ENCODE data around the gene BEGAIN.
"Not testable (repeated sequence)": the region's sequence is repeated elsewhere in the genome, so short reads cannot be mapped to it uniquely, and the experiment has no call there.

BEGAIN gene

DNA sequence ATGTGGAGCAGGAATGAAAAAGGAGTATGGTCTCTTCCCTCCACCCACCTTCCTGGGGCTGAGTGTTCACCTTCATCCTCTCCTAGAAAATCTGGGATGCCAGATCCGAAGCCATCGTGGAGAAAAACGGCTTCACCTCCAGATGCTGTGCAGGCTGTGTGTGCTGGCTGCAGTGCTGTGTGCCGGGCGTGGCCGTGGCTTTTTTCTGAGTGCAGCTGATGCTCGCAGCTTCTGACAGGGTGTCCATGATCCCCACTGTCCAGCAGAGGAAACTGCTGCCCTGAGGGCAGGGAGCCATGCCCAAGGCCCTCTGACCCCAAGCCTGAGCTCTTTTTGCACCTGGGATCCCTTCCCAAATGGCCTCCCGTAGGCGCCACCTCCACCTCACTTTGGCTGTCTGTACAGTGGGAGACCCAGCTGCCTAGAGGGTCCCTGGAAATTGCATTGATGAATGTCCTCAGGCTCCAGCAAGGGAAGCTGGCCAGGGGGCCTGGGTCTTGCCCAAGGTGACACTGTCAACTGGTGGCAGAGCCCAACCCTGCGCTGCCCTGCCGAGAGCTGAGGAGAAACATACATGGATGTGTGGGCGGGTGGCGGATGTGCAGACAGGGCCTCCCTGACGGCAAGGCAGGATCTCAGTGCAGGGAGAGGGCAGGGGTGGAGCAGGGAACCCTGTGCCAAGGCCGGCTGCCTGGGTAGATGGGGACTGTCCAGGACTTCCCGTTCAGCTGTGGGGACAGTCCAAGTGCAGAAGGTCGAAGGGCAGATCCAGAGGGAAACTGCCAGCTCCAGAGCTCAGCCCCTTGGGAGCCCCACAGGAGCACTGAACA, 53.3 kb downstream of the BEGAIN start:
- DNase-seq: no peak

DNA sequence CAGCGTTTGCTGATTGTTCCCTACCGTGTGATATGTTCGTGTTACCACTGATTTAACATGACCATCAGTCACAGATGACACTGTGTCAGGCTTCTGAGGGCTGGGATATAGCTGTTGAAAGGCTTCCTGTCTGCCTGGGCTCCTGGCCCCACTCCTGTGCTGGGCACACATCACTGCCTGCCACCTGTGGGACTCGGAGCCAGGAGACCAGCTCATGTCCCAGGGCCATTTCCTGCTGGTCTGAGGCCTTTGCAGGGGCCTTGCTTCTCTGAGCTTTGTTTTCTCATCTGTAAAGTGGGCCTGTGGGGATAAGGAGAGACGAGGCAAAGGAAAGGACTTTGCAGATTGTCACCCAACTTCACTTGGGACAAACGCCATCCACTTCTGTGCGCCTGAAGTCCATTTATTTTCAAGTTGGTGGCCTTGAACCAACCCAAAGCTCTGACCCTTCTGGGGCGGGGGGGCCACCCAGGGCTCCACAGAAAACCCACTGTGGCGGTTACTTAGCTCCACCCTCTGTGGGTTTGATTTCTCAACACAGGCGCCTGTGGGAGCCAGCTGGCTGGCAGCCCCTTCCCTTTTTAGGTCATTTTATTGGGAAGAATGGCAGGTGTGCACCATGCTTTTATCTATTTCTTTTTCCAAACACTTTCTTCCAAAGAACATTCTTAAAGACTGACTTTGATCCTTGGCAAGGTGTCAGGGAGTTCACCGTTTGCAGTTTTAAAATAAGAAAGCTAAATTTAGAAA, 54.1 kb downstream of the BEGAIN start:
- no peak for DNase-seq

GRCh38 chr14:100532154-100532861, 54.9 kb downstream of the BEGAIN start:
- DNase-seq: no peak

GRCh38 chr14:100531152-100532121, 55.8 kb downstream of the BEGAIN start:
- no peak for DNase-seq

DNA sequence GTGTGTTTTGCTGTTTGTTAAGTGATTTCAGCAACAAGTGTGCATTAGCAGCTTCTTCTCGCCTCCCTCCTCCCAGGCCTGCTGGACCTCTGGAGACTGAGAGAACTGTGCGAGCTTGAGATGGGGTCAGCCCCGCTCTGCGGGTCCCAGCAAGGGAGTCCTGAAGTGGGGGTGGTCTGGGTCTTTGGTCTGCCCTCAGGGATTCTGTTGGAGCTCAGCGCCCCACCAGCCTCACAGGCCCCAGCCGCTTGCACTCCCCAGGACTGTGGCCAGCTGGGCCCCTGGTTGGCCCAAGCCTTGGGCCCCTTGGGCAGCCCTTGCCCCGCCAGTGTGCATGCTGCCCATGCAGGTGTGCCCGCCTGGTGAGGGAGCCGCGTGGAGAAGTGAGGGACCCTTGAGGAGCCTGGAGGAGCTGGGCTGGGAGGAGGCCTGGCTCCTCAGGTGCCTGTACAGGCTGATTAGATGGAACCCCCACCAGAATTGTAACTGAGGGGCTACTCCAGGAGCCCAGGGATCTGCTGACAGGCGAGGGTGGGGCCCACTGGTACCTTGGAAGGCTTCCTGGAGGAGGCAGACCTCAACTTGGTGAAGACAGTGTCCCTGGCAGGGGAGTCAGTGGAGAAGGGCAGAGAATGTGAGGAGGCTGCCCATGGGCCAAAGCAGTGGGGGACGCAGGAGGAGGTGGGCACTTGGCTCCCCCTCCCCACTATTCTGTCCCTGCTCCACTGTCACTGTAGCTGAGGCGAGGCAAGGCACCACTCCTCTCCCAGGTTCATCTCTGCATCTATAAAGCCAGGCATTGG, 56.7 kb downstream of the BEGAIN start:
- no peak for DNase-seq

DNA sequence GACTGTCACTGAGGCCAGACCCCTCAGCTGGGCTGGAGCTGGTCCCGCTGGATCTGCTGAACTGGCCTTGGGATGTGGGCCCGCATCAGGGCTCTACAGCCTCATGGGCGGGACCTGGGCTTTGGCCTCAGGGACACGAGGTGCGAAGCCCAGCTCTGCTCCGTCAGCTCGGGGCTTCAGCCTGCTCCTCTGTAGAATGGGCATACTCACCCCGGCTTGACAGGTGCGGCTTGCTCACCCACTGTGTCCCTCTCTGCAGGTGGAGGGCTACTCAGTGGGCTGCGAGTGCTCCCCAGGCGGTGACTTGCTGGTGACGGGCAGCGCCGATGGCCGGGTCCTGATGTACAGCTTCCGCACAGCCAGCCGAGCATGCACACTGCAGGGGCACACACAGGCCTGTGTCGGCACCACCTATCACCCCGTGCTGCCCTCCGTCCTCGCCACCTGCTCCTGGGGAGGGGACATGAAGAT, 57.6 kb downstream of the BEGAIN start:
- no peak for DNase-seq

DNA sequence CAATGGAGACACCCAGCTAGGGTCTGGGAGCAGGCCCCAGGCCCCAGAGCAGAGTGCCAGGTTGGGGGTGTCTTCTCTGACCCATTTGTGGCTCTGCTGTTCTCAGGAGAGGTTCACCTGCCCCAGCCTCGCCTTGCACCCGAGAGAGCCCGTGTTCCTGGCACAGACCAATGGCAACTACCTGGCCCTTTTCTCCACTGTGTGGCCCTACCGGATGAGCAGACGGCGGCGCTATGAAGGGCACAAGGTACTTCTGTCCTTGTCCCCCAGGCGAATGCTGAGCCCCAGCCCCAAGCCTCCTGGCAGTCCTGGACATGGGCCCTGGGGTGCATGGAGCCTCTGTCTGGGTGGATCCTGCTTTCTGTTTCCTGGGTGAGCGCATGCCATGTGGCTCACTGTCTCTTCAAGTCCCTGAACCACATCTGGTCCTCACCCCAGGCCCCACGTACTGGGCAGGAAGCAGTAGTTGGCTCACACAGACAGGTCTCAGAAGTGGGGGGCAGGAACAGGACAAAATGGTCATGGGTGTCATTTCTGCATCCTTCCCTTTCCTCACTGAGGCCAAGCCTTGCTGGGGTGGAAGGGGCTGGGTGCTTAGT, 58.2 kb downstream of the BEGAIN start:
- DNase-seq: no peak

DNA sequence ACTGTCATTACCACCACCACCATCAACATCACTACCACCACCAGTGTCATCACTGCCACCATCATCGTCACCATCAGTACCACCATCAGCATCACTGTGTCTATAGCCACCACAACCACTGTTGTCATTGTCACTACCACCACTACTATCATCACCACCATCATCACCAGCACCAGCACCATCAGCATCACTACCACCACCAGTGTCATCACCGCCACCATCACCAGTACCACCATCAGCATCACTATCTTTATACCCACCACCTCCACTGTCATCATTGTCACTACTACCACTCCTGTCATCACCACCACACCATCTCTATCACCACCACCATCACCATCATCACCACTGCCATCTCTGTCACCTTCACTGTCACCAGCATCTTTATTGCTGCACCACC, 60.6 kb downstream of the BEGAIN start:
- DNase-seq: no peak

- DNase-seq: no peak
Observed at GRCh38 chr14:100526057-100526456, 61.2 kb downstream of the BEGAIN start.

DNA sequence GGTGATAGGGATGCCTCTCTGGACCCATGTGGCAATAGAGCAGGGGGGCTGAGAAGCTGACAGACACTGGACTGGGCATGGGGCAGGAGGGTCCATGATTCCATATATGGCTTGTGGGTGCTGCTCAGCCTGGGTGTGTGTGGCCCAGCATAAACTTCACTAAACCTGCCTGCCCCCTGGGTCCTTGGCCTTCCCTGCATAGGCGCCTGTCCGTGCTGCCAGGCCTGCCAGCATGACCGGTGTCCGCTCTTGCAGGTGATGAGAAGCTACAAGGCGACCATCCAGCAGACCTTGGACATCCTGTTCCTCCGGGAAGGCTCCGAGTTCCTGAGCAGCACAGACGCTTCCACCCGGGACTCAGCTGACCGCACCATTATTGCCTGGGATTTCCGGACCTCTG, 61.6 kb downstream of the BEGAIN start:
- DNase-seq: no peak

GRCh38 chr14:100524933-100525243, 62.3 kb downstream of the BEGAIN start:
- DNase-seq: no peak

DNA sequence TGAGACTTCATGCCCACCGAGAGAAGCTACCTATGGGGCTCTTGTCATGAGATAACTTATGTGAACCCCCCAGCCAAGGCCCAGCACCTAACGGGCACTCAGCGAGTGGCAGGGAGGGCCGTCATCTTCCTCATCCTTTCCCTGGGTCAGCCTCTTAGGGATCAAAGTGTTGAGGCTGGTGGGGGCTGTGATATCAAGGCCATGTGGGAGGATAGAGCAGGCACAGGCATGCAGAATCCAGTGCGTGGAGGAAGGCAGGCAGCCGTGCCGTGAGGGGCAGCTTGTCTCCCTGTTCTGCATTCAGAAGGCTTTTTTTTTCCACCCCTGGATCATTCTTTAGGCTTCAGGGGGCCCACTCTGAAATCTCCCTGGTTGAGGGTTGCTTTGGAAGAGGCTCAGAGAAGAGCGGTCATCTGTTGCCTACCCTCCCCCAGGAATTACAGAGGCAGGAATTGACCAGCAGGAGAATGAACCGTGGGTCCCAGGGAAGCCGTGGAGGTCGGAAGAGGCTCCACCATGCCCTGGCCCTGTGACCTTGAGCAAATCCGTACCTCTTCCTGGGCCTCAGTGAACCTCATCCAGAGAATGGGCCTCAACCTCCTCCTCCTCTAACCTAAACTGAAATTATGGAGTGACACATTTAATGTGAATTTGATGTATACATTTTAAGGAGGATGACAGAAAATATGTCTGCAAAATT, 62.8 kb downstream of the BEGAIN start:
- peak; percentile 55 for DNase-seq

- DNase-seq: peak; percentile 65
Observed at GRCh38 chr14:100523843-100524169, 63.4 kb downstream of the BEGAIN start.

DNA sequence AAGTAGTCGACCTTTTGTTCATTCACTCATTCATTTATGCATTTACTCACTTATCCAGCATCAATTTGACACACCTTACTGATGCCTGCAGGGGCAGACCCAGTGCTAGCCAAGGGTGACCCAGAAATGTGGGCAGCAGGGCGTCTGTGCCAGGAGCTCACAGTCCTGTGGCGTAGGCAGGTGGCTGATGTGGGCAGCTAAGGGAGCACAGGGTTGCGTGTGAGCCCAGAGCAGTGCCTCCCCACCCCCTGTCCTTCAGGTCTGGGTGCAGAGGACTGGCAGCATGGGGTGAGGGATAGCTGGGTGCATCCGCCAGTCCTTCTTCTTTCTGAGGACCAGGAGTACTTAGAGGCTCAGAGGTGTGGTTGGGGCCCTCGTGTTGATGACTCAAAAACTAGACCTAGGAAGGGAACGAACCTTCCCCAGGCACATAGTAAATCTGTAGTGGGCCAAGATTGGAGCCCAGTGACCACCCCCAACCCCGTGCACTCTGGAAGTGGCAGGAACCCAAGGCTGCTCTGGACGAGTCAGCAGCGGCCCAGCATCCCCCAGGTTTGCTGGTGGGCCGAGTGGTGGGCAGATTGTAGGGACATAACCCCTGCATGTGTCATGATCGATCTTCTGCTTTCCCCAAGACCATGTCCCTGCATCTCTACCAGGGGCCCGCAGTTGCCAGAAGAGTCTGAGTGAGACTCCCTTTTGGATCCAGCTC, 63.9 kb downstream of the BEGAIN start:
- no peak for DNase-seq

DNA sequence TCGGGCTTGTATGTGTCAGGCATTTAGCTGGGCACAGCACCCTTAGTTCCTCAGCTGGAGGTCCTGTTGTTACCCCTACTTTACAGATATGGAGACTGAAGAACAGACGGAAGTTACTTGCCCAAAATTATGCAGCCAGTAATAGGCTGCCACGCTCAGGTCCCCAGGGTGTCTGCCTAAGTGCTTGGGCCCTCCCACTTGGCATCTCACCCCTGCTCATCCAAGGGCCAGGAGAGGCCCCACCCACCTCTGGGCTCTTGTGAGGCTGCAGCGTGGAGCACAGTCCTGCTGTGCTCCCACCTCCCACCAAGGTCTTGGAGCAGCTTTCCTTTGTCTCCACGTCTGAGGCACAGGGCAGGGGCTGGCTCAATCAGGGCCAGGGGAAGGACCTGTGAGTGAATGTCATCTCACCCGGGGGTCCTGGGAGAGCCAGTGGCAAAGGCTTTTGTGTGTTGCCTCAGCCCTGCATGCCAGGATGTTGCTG, 64.6 kb downstream of the BEGAIN start:
- peak; percentile 69 for DNase-seq

- not testable (repeated sequence) for DNase-seq
Observed at GRCh38 chr14:100506053-100506452, 81.2 kb downstream of the BEGAIN start.

- DNase-seq: no peak
Observed at GRCh38 chr14:100504372-100505078, 82.7 kb downstream of the BEGAIN start.

DNA sequence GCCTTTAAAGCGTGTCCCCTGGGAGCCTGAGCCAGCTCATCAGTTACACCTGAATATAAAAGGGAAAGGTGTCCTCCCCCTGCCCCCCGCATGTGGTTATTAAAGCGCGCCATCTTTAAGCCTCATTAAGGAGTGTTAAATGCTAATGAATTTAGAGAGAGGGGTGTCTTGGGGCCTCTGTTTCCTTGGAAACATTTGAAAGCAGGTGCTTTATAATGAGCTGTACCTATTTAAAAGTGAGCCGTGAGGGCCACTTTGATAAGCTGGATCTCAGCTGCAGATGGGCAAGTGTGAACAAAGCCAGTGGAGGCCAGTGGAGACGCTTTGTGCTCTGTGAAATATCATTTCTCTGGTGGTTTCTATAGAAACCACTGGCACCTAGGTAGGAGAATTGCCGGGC, 84.0 kb downstream of the BEGAIN start:
- no peak for DNase-seq

- DNase-seq: no peak
Observed at GRCh38 chr14:100502622-100503220, 84.5 kb downstream of the BEGAIN start.
